ENCODE results near the gene ELL2. TPM values are rescaled to one million over a fixed set of nuclear protein-coding genes. Genes with fewer than 3 reads are reported as not detected.
A peak's percentile ranks its signal among the peaks of the same experiment; 100 is the strongest.

ELL2 gene
- total RNA-seq, 1 experiment from 2014 or later = 24.4 TPM

- no peaks in the 10 kb centered on the region for H3K36me3 Mint-ChIP-seq
- TF ChIP-seq TP53 (CRISPR knock-in tag; IDR thresholded peaks at IDR 0.05) (no peak), ZNF512 (CRISPR knock-in tag; IDR thresholded peaks at IDR 0.05; ENCODE audit: borderline replicate concordance) (no peak), E2F1 (CRISPR knock-in tag; IDR thresholded peaks at IDR 0.05) (no peak)
- CTCF ChIA-PET = interaction anchor here (1.0 kb wide), 1 partner anchor 42 kb away, joined by 3 read pairs; no protein-coding TSS in a partner anchor
- H3K9me3 Mint-ChIP-seq = no peaks in the 10 kb centered on the region
- POLR2A ChIA-PET = no interaction called here
- DNase-seq (ENCODE audit: low spot score) = no peak
- H3K4me3 Mint-ChIP-seq = no peak overlapping the region
- H3K4me1 Mint-ChIP-seq = peaks cover 14% of the 10 kb centered on the region
- no peak overlapping the region for H3K27ac Mint-ChIP-seq
- no peaks in the 10 kb centered on the region for H3K27me3 Mint-ChIP-seq (ENCODE audit: low read depth)
- ATAC-seq = no peak
These were observed 56.8 kb downstream of the ELL2 start for GRCh38 chr5:95904827-95905226.

GRCh38 chr5:95903838-95904237 is 57.8 kb downstream of the ELL2 start:
- TF ChIP-seq, protein P1, sequence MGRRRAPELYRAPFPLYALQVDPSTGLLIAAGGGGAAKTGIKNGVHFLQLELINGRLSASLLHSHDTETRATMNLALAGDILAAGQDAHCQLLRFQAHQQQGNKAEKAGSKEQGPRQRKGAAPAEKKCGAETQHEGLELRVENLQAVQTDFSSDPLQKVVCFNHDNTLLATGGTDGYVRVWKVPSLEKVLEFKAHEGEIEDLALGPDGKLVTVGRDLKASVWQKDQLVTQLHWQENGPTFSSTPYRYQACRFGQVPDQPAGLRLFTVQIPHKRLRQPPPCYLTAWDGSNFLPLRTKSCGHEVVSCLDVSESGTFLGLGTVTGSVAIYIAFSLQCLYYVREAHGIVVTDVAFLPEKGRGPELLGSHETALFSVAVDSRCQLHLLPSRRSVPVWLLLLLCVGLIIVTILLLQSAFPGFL (CRISPR knock-in tag; IDR thresholded peaks at IDR 0.05; ENCODE audit: borderline replicate concordance) = no peak
- TF ChIP-seq, protein P2, sequence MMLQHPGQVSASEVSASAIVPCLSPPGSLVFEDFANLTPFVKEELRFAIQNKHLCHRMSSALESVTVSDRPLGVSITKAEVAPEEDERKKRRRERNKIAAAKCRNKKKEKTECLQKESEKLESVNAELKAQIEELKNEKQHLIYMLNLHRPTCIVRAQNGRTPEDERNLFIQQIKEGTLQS (CRISPR knock-in tag; conservative IDR thresholded peaks at IDR 0.05) = no peak
- TF ChIP-seq CTCF (IDR thresholded peaks at IDR 0.05) = no peak
- no peak for TF ChIP-seq ERG (CRISPR knock-in tag; IDR thresholded peaks at IDR 0.05)
- TF ChIP-seq NR3C1 (CRISPR knock-in tag; conservative IDR thresholded peaks at IDR 0.05; ENCODE audit: low read depth) = no peak
- TF ChIP-seq ATF1 (CRISPR knock-in tag; IDR thresholded peaks at IDR 0.05) = no peak
- TF ChIP-seq TCF7 (CRISPR knock-in tag; IDR thresholded peaks at IDR 0.05; ENCODE audit: low read depth) = no peak
- no peak for TF ChIP-seq KAT7 (CRISPR knock-in tag; IDR thresholded peaks at IDR 0.05; ENCODE audit: borderline replicate concordance)
- no peak for TF ChIP-seq ESRRA (CRISPR knock-in tag; IDR thresholded peaks at IDR 0.05; ENCODE audit: borderline replicate concordance)
- POLR2A ChIA-PET = no interaction called here
- no peaks in the 10 kb centered on the region for H3K36me3 Mint-ChIP-seq
- no peak overlapping the region for H3K4me3 Mint-ChIP-seq
- ATAC-seq (no peak), DNase-seq (ENCODE audit: low spot score) (no peak)
- no peaks in the 10 kb centered on the region for H3K27me3 Mint-ChIP-seq (ENCODE audit: low read depth)
- CTCF ChIA-PET = interaction anchor here (1.0 to 1.1 kb wide), 2 partner anchors 11 to 43 kb away, joined by 3 to 6 read pairs; no protein-coding TSS in a partner anchor
- H3K27ac Mint-ChIP-seq = peak overlapping the region; percentile 5; the same call in 1 of the 2 replicates
- peaks cover 6% of the 10 kb centered on the region for H3K4me1 Mint-ChIP-seq
- no peaks in the 10 kb centered on the region for H3K9me3 Mint-ChIP-seq

- Mint-ChIP-seq H3K9me3 (no peaks in the 10 kb centered on the region), H3K4me3 (no peak overlapping the region), H3K4me1 (peaks cover 11% of the 10 kb centered on the region), H3K36me3 (peaks cover 4% of the 10 kb centered on the region; the same call in 1 of the 2 replicates), H3K27me3 (ENCODE audit: low read depth) (no peaks in the 10 kb centered on the region), H3K27ac (no peak overlapping the region)
- POLR2A ChIA-PET = no interaction called here
- CTCF ChIA-PET = no interaction called here
- no peak for ATAC-seq
- DNase-seq (ENCODE audit: low spot score) = no peak
- TF ChIP-seq ATF1 (CRISPR knock-in tag; IDR thresholded peaks at IDR 0.05) (no peak), NR2C2 (CRISPR knock-in tag; IDR thresholded peaks at IDR 0.05) (no peak), SMAD4 (CRISPR knock-in tag; IDR thresholded peaks at IDR 0.05) (no peak), JUN (CRISPR knock-in tag; IDR thresholded peaks at IDR 0.05) (no peak), ZNF281 (CRISPR knock-in tag; IDR thresholded peaks at IDR 0.05) (no peak), RORB (CRISPR knock-in tag; IDR thresholded peaks at IDR 0.05) (no peak)
- TF ChIP-seq, protein P3, sequence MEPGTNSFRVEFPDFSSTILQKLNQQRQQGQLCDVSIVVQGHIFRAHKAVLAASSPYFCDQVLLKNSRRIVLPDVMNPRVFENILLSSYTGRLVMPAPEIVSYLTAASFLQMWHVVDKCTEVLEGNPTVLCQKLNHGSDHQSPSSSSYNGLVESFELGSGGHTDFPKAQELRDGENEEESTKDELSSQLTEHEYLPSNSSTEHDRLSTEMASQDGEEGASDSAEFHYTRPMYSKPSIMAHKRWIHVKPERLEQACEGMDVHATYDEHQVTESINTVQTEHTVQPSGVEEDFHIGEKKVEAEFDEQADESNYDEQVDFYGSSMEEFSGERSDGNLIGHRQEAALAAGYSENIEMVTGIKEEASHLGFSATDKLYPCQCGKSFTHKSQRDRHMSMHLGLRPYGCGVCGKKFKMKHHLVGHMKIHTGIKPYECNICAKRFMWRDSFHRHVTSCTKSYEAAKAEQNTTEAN (CRISPR knock-in tag; IDR thresholded peaks at IDR 0.05) = no peak
These were observed 59.7 kb downstream of the ELL2 start for GRCh38 chr5:95901676-95902627.
